GM12865 (cell line): ENCODE data around the gene CCL20.

Experiments
- DNase-seq: peaks from one replicate; pipeline ENCODE4 v3.0.0; 2010; ENCODE audit warnings: low read depth
- H3K4me3 ChIP-seq: 2 replicates; pipeline ENCODE4 v1.5.1; 2011; ENCODE audit warnings: mild to moderate bottlenecking, low read depth, low read length, control low read depth
- CTCF ChIP-seq: IDR thresholded peaks from 2 replicates; pipeline ENCODE4 v1.5.1; 2011; ENCODE audit warnings: low read length, control low read depth, low read depth, inconsistent platforms; ENCODE audit not compliant: insufficient read depth; ENCODE audit errors: missing control alignments

CCL20 gene

DNA sequence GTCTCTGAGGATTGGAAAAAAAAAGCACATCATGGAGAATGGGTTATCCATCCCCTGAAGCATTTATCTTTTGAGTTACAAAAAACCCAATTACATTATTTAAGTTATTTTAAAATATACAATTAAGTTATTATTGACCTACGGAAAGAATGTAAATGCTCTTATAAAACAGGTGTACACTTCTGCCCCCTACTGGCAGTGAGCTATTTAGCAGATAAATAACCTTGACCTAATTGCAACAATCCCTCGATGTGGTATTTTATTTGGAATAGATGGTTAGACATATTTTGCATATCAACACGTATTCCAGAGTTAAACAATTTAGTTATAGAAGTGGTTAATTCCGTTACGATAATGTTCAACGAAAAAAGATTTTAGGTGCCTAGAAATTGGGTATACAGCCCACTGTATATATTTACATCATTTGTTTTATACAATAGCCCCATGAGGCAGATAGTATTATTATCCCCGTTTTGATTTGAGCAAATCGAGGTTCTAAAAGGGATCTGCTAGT, 48.6 kb downstream of the CCL20 start:
- peak; percentile 78 for DNase-seq
- no peak overlapping the region for H3K4me3 ChIP-seq
- peak; percentile 72 for TF ChIP-seq CTCF

GRCh38 chr2:227862741-227863588, 49.3 kb downstream of the CCL20 start:
- no peak for TF ChIP-seq CTCF
- DNase-seq, result no peak
- no peak overlapping the region for H3K4me3 ChIP-seq

- H3K4me3 ChIP-seq, result no peak overlapping the region
- no peak for TF ChIP-seq CTCF
- DNase-seq, result no peak
Measured at GRCh38 chr2:227864161-227864756, 50.6 kb downstream of the CCL20 start.

DNA sequence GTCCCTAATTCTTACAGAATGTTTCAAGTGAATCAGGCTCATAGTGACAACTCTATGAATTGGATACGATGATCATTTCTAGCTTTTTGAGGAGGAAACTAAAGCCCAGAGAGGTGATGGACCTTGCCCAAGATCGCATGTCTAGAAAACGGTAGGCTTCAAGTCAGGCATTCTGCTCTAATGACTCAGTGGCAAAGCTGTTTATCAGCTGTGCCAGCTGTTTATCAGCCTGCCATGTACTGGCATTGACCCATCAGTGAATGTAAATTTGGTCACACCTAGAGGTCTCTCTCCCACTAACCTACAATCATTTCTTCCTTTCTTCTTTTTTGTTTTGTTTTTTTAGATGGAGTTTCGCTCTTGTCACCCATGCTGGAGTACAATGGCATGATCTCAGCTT, 51.6 kb downstream of the CCL20 start:
- no peak overlapping the region for H3K4me3 ChIP-seq
- no peak for TF ChIP-seq CTCF
- DNase-seq, result no peak
